DND-41 (cell line): ENCODE data around the gene ALCAM.
"Not testable (repeated sequence)": the region's sequence is repeated elsewhere in the genome, so short reads cannot be mapped to it uniquely, and the experiment has no call there.

Source experiments
- ATAC-seq: fragments of 200-7000 bp; cut with Tn5 transposase; 3 replicates; pipeline ENCODE4 v1.9.1; 2021; ENCODE audit warnings: low read depth; ENCODE audit not compliant: insufficient read depth
- DNase-seq: peaks from one replicate; pipeline ENCODE4 v3.0.0-alpha.2; 2020
- H2AFZ ChIP-seq: 2 replicates; pipeline ENCODE4 v1.6.0; 2012; ENCODE audit warnings: low read depth, low read length
- H3K27ac ChIP-seq: 2 replicates; pipeline ENCODE4 v1.5.1; 2012; ENCODE audit warnings: low read length, inconsistent platforms
- H3K27me3 ChIP-seq: fragments of 200-600 bp; sonication (generic); 2 replicates; pipeline ENCODE4 v1.6.0; 2012; ENCODE audit warnings: low read length, mild to moderate bottlenecking, inconsistent platforms; ENCODE audit not compliant: insufficient read depth, poor library complexity
- H3K36me3 ChIP-seq: 2 replicates; pipeline ENCODE4 v1.5.1; 2012; ENCODE audit warnings: low read length, inconsistent platforms; ENCODE audit not compliant: insufficient read depth
- H3K4me1 ChIP-seq: 2 replicates; pipeline ENCODE4 v1.5.1; 2012; ENCODE audit warnings: mild to moderate bottlenecking, low read length; ENCODE audit not compliant: insufficient read depth
- H3K4me2 ChIP-seq: 2 replicates; pipeline ENCODE4 v1.6.0; 2012; ENCODE audit warnings: mild to moderate bottlenecking, moderate library complexity, low read length, inconsistent platforms; ENCODE audit not compliant: insufficient read depth
- H3K4me3 ChIP-seq, 2 experiments: fragments of 200-600 bp in 1 of 2; shearing (Covaris generic) in 1 of 2; 2 replicates each; pipeline ENCODE4 v1.5.1; 2012 to 2016; ENCODE audit warnings: inconsistent platforms in 2 of 2, low read length in 2 of 2, mild to moderate bottlenecking in 2 of 2, low read depth in 1 of 2, moderate library complexity in 1 of 2
- H3K79me2 ChIP-seq: 2 replicates; pipeline ENCODE4 v1.6.0; 2012; ENCODE audit warnings: low read length, inconsistent platforms; ENCODE audit not compliant: insufficient read depth
- H3K9ac ChIP-seq: 2 replicates; pipeline ENCODE4 v1.6.0; 2012; ENCODE audit warnings: low read depth, mild to moderate bottlenecking, inconsistent platforms, low read length, moderate library complexity
- H3K9me3 ChIP-seq: 2 replicates; pipeline ENCODE4 v1.5.1; 2012; ENCODE audit warnings: low read length, moderate library complexity, mild to moderate bottlenecking, inconsistent platforms; ENCODE audit not compliant: insufficient read depth, severe bottlenecking
- H4K20me1 ChIP-seq: 2 replicates; pipeline ENCODE4 v1.6.0; 2012; ENCODE audit warnings: low read length; ENCODE audit not compliant: insufficient read depth
- EZH2 ChIP-seq: IDR thresholded peaks from 3 replicates; pipeline ENCODE4 v1.6.1; 2012; ENCODE audit warnings: borderline replicate concordance, low read depth, mild to moderate bottlenecking, moderate library complexity, low read length, inconsistent platforms; ENCODE audit not compliant: severe bottlenecking
- TF ChIP-seq, protein P1 (sequence below): IDR thresholded peaks from 2 replicates; pipeline ENCODE4 v1.5.1; 2012; ENCODE audit warnings: borderline replicate concordance, low read length, moderate library complexity, mild to moderate bottlenecking; ENCODE audit not compliant: poor library complexity, severe bottlenecking; ENCODE audit errors: extremely low read depth

The ALCAM gene

DNA sequence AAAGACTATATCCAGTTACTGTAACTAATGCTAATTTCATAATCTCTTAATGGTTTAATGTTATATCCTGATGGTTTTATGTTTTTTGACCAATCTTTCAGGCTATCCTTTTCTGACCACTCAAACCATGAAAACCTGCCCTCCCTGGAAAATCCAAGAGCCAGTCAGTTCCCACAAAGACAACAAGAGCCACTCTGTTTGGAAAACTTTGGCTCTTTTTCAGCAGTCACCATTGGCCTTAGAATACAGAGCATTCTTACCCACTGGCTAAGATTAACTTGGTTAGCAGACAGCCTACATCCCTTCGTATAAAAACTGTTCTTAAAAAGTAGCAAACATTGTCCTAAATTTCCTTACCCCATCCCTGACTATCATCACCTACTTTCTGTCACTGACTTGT, 32.9 kb downstream of the ALCAM start:
- no peaks in the 10 kb centered on the region for H4K20me1 ChIP-seq
- no peak overlapping the region for H2AFZ ChIP-seq
- ATAC-seq = no peak
- no peaks in the 10 kb centered on the region for H3K36me3 ChIP-seq
- DNase-seq = no peak
- H3K4me1 ChIP-seq = no peaks in the 10 kb centered on the region
- H3K9me3 ChIP-seq = no peaks in the 10 kb centered on the region
- no peak overlapping the region for H3K27ac ChIP-seq
- TF ChIP-seq EZH2 = no peak
- TF ChIP-seq, protein P1, sequence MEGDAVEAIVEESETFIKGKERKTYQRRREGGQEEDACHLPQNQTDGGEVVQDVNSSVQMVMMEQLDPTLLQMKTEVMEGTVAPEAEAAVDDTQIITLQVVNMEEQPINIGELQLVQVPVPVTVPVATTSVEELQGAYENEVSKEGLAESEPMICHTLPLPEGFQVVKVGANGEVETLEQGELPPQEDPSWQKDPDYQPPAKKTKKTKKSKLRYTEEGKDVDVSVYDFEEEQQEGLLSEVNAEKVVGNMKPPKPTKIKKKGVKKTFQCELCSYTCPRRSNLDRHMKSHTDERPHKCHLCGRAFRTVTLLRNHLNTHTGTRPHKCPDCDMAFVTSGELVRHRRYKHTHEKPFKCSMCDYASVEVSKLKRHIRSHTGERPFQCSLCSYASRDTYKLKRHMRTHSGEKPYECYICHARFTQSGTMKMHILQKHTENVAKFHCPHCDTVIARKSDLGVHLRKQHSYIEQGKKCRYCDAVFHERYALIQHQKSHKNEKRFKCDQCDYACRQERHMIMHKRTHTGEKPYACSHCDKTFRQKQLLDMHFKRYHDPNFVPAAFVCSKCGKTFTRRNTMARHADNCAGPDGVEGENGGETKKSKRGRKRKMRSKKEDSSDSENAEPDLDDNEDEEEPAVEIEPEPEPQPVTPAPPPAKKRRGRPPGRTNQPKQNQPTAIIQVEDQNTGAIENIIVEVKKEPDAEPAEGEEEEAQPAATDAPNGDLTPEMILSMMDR = no peak
- no peak overlapping the region for H3K4me2 ChIP-seq
- H3K79me2 ChIP-seq = no peaks in the 10 kb centered on the region
- no peak overlapping the region for H3K4me3 ChIP-seq
- H3K27me3 ChIP-seq = no peaks in the 10 kb centered on the region
- H3K9ac ChIP-seq = no peak overlapping the region

DNA sequence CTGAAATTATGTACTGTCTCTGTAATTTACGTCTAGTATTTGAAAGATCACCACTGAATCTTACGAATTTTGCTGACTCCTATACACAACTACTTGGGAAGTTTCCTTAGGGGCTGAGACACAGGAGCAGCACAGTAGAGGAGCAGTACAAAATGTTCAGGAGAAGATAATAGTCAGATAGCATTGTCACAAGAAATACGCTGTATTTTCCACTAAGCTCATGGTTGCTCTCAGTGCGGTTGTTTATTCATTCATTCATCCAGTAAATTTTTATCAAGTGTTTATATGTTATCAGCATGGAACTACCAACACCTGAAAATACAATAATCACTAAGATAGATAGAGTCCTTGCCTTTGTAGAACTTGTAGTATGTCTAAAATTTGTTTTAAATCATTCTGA, 34.5 kb downstream of the ALCAM start:
- no peak overlapping the region for H3K4me3 ChIP-seq
- TF ChIP-seq, protein P1 = no peak
- TF ChIP-seq EZH2 = no peak
- no peak overlapping the region for H3K4me2 ChIP-seq
- no peak overlapping the region for H3K9ac ChIP-seq
- H3K4me1 ChIP-seq = no peaks in the 10 kb centered on the region
- DNase-seq (no peak), ATAC-seq (no peak)
- H3K9me3 ChIP-seq = no peaks in the 10 kb centered on the region
- no peaks in the 10 kb centered on the region for H4K20me1 ChIP-seq
- H3K36me3 ChIP-seq = no peaks in the 10 kb centered on the region
- H3K27ac ChIP-seq = no peak overlapping the region
- no peak overlapping the region for H2AFZ ChIP-seq
- H3K27me3 ChIP-seq = no peaks in the 10 kb centered on the region
- H3K79me2 ChIP-seq = no peaks in the 10 kb centered on the region

DNA sequence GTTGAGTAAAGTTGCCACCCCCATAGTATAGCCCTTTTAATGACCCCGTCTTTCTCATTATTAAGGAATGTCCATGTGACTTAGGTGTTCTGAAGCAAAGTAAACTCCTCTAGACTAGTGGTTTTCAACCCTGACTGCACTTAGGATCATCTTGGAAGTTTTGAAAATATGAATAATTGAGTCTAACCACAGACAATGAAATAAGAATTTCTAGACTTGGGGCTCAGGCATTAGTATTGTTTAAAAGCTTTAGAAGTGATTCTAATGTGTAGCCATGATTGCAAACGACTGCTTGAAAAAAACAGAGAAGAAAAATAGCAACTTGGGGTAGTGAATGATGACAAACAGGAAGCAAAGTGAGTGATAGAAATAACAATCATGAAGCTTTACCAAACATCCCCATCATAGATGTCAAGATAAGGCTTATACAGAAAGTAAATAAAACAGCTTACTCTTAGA, 35.0 kb downstream of the ALCAM start:
- H3K9ac ChIP-seq = no peak overlapping the region
- no peaks in the 10 kb centered on the region for H3K9me3 ChIP-seq
- no peak overlapping the region for H3K27ac ChIP-seq
- no peak overlapping the region for H3K4me3 ChIP-seq
- H2AFZ ChIP-seq = no peak overlapping the region
- no peaks in the 10 kb centered on the region for H3K36me3 ChIP-seq
- H3K4me2 ChIP-seq = no peak overlapping the region
- H3K27me3 ChIP-seq = no peaks in the 10 kb centered on the region
- H4K20me1 ChIP-seq = no peaks in the 10 kb centered on the region
- no peaks in the 10 kb centered on the region for H3K79me2 ChIP-seq
- DNase-seq (no peak), ATAC-seq (no peak)
- no peaks in the 10 kb centered on the region for H3K4me1 ChIP-seq
- TF ChIP-seq, protein P1 = no peak
- no peak for TF ChIP-seq EZH2

DNA sequence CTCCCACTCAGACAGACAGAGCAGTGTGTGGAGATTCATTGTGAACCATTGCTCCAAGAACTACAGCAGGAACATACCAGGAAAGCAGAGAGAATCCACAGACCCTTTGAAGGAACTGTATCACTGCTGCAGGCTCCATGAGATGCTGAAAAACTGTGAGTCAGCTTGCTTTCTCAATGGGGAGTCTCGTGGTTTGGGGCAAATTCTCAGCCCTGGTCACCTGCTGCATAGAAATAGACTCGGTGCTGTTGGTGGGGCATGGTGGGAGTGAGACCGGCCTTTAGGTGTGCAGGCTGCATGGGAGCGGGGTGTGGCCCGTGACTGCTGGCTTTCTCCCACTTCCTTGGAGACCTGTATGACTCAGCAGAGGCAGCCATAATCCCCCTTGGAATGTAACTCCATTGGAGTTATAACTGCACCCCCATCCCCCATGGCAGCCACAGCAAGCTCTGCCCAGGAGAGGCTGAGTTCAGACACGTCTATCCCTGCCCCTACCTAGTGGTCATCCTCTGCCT, 35.6 kb downstream of the ALCAM start:
- Histone ChIP-seq H3K4me1 (no peaks in the 10 kb centered on the region), H3K27me3 (no peaks in the 10 kb centered on the region), H3K27ac (no peak overlapping the region), H2AFZ (no peak overlapping the region), H3K9ac (no peak overlapping the region), H3K79me2 (no peaks in the 10 kb centered on the region), H4K20me1 (no peaks in the 10 kb centered on the region), H3K36me3 (no peaks in the 10 kb centered on the region), H3K4me2 (no peak overlapping the region), H3K9me3 (no peaks in the 10 kb centered on the region), H3K4me3 (no peak overlapping the region)
- ATAC-seq (no peak), DNase-seq (no peak)
- TF ChIP-seq, protein P1 = no peak
- no peak for TF ChIP-seq EZH2

DNA sequence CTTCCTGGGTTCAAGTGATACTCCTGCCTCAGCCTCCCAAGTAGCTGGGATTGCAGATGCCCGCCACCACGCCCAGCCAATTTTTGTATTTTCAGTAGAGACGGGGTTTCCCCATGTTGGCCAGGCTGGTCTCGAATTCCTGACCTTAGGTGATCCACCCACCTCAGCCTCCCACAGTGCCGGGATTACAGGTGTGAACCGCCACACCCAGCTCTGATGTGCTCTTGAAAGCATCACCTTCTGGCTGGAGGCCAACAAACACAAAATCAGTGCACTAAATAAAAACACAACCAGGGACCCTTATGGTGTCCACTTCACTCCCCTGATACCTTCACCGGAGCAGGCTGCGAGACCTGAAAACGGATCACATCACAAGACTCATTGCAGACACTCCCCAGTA, 36.3 kb downstream of the ALCAM start:
- not testable (repeated sequence) for H3K9me3 ChIP-seq, H3K4me2 ChIP-seq, H3K4me3 ChIP-seq, H2AFZ ChIP-seq, ATAC-seq, H3K79me2 ChIP-seq, H3K36me3 ChIP-seq, H3K27ac ChIP-seq, H3K4me1 ChIP-seq, H3K9ac ChIP-seq, H4K20me1 ChIP-seq, H3K27me3 ChIP-seq, DNase-seq
